ENCODE data around the gene MBNL1. TPM values are rescaled to one million over a fixed set of nuclear protein-coding genes. Genes with fewer than 3 reads are reported as not detected.

MBNL1 gene
- total RNA-seq, 1 experiment from 2014 or later = 68.6 TPM

GRCh38 chr3:152235709-152236298, 32.9 kb upstream of the MBNL1 start:
- ChIA-PET POLR2A (no interaction called here), CTCF (no interaction called here)
- H3K27me3 Mint-ChIP-seq (ENCODE audit: insufficient read depth, unreplicated experiment) = no peaks in the 10 kb centered on the region
- TF ChIP-seq, protein P1, sequence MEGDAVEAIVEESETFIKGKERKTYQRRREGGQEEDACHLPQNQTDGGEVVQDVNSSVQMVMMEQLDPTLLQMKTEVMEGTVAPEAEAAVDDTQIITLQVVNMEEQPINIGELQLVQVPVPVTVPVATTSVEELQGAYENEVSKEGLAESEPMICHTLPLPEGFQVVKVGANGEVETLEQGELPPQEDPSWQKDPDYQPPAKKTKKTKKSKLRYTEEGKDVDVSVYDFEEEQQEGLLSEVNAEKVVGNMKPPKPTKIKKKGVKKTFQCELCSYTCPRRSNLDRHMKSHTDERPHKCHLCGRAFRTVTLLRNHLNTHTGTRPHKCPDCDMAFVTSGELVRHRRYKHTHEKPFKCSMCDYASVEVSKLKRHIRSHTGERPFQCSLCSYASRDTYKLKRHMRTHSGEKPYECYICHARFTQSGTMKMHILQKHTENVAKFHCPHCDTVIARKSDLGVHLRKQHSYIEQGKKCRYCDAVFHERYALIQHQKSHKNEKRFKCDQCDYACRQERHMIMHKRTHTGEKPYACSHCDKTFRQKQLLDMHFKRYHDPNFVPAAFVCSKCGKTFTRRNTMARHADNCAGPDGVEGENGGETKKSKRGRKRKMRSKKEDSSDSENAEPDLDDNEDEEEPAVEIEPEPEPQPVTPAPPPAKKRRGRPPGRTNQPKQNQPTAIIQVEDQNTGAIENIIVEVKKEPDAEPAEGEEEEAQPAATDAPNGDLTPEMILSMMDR (IDR thresholded peaks at IDR 0.05; ENCODE audit: insufficient read depth in 1 of 2, low read depth in 1 of 2, low read length in 1 of 2, severe bottlenecking in 1 of 2, unreplicated experiment in 1 of 2) = no peak
- Histone ChIP-seq H3K4me1 (no peaks in the 10 kb centered on the region), H3K36me3 (ENCODE audit: control insufficient read depth, insufficient read depth, low read length) (no peaks in the 10 kb centered on the region), H3K4me3 (ENCODE audit: low read depth, low read length) (no peak overlapping the region), H3K9me3 (no peaks in the 10 kb centered on the region), H3K27me3 (replicated peaks; ENCODE audit: control insufficient read depth, insufficient read depth, low read length) (no peaks in the 10 kb centered on the region)
- no peaks in the 10 kb centered on the region for H3K4me1 Mint-ChIP-seq (ENCODE audit: low read depth, unreplicated experiment)
- H3K36me3 Mint-ChIP-seq (ENCODE audit: insufficient read depth, unreplicated experiment) = no peaks in the 10 kb centered on the region
- intact Hi-C loops (cut with micrococcal nuclease; ENCODE audit: unreplicated experiment) = no loop called here
- no TSS peak for BruUV-seq (replicated peaks)
- no peak overlapping the region for H3K27ac Mint-ChIP-seq (ENCODE audit: unreplicated experiment)
- DNase-seq = no peak
- no peak overlapping the region for H3K4me3 Mint-ChIP-seq (ENCODE audit: unreplicated experiment)
- no peaks in the 10 kb centered on the region for H3K9me3 Mint-ChIP-seq (ENCODE audit: unreplicated experiment)

DNA sequence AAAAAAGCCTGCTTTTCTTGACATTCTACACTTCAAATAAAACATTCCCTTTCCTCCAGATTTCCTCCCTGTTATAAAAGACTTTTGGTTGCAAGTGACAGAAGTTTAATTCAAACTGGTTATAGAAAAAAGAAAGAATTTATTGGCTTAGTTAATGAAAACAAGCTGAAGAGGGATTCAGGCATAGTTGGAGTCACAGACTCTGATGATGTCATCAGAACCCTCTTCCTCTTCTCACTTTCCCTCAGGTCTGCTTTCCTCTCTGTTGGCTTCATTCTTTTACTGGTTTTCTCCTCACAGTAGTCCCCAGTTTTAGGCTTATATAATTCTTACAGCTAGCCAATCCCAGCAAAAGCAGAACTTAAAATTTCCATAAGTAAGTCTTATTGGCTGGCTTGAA, 32.0 kb upstream of the MBNL1 start:
- Histone ChIP-seq H3K27me3 (replicated peaks; ENCODE audit: control insufficient read depth, insufficient read depth, low read length) (no peaks in the 10 kb centered on the region), H3K4me3 (ENCODE audit: low read depth, low read length) (no peak overlapping the region), H3K36me3 (ENCODE audit: control insufficient read depth, insufficient read depth, low read length) (no peaks in the 10 kb centered on the region), H3K4me1 (no peaks in the 10 kb centered on the region), H3K9me3 (no peaks in the 10 kb centered on the region)
- intact Hi-C loops (cut with micrococcal nuclease; ENCODE audit: unreplicated experiment) = no loop called here
- Mint-ChIP-seq H3K27me3 (ENCODE audit: insufficient read depth, unreplicated experiment) (no peaks in the 10 kb centered on the region), H3K36me3 (ENCODE audit: insufficient read depth, unreplicated experiment) (no peaks in the 10 kb centered on the region), H3K27ac (ENCODE audit: unreplicated experiment) (no peak overlapping the region), H3K4me3 (ENCODE audit: unreplicated experiment) (no peak overlapping the region), H3K9me3 (ENCODE audit: unreplicated experiment) (no peaks in the 10 kb centered on the region), H3K4me1 (ENCODE audit: low read depth, unreplicated experiment) (no peaks in the 10 kb centered on the region)
- TF ChIP-seq, protein P1 (IDR thresholded peaks at IDR 0.05; ENCODE audit: insufficient read depth in 1 of 2, low read depth in 1 of 2, low read length in 1 of 2, severe bottlenecking in 1 of 2, unreplicated experiment in 1 of 2) = no peak
- CTCF ChIA-PET = interaction anchor here (0.7 kb wide), 1 partner anchor 30 kb away, joined by 3 read pairs; no protein-coding TSS in a partner anchor
- no peak for DNase-seq
- no TSS peak for BruUV-seq (replicated peaks)
- POLR2A ChIA-PET = no interaction called here

DNA sequence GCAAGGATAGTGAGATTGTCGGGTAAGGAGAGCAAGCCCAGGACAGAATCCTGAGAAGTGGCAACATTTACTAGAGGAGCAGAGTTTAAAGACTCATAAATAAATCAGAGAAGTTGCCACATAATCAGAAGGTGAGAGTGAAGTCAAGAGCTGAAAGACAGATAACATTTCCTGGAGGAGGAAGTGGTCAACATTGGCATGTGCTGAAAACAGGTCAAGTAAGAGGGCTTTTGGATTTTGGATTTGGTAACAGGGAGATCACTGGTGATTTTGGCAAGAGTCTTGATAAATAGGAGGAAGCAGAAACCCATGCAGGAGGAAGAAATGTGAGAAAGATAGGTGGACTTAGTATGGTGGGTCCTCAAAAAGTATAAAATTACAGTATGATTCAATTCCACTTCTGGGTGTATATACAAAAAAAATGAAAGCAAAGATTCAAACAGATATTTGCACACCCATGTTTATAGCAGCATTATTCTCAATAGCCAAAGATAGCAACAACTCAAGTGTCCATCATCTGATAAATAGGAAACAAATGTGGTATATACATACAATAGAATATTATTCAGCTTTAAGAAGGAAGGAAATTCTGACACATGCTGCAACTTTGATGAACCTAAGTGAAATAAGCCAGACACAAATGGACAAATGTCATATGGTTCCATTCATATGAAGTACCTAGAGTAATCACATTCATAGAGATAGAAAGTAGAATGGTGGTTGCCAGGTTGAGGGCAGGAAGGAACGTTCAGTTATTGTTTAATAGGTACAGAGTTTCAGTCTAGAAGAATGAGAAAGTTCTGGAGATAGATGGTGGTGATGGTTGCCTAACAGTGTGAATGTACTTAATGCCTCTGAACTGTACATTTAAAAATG, 27.3 kb upstream of the MBNL1 start:
- TF ChIP-seq, protein P1 (IDR thresholded peaks at IDR 0.05; ENCODE audit: insufficient read depth in 1 of 2, low read depth in 1 of 2, low read length in 1 of 2, severe bottlenecking in 1 of 2, unreplicated experiment in 1 of 2) = no peak
- BruUV-seq (replicated peaks) = no TSS peak
- no peaks in the 10 kb centered on the region for H3K9me3 Mint-ChIP-seq (ENCODE audit: unreplicated experiment)
- DNase-seq = no peak
- H3K27me3 Mint-ChIP-seq (ENCODE audit: insufficient read depth, unreplicated experiment) = no peaks in the 10 kb centered on the region
- Histone ChIP-seq H3K4me1 (no peaks in the 10 kb centered on the region), H3K4me3 (ENCODE audit: low read depth, low read length) (no peak overlapping the region), H3K9me3 (no peaks in the 10 kb centered on the region), H3K27me3 (replicated peaks; ENCODE audit: control insufficient read depth, insufficient read depth, low read length) (no peaks in the 10 kb centered on the region), H3K36me3 (ENCODE audit: control insufficient read depth, insufficient read depth, low read length) (no peaks in the 10 kb centered on the region)
- ChIA-PET POLR2A (no interaction called here), CTCF (no interaction called here)
- no peak overlapping the region for H3K27ac Mint-ChIP-seq (ENCODE audit: unreplicated experiment)
- no peak overlapping the region for H3K4me3 Mint-ChIP-seq (ENCODE audit: unreplicated experiment)
- H3K4me1 Mint-ChIP-seq (ENCODE audit: low read depth, unreplicated experiment) = no peaks in the 10 kb centered on the region
- intact Hi-C loops (cut with micrococcal nuclease; ENCODE audit: unreplicated experiment) = no loop called here
- H3K36me3 Mint-ChIP-seq (ENCODE audit: insufficient read depth, unreplicated experiment) = no peaks in the 10 kb centered on the region

All from Caco-2 (cell line).